HEK293 (cell line): ENCODE data around the gene VEGFA.

ENCODE experiments used
- BCL11A ChIP-seq: fragments of 450-650 bp; formaldehyde crosslinking; IDR thresholded peaks from 2 replicates; pipeline ENCODE4 v1.5.1; 2016; ENCODE audit warnings: low read depth, missing biosample characterization, missing genetic modification characterization
- FEZF1 ChIP-seq: fragments of 450-650 bp; formaldehyde crosslinking; IDR thresholded peaks from 2 replicates; pipeline ENCODE4 v1.5.1; 2016; ENCODE audit warnings: missing biosample characterization, missing genetic modification characterization
- GFI1B ChIP-seq: fragments of 450-650 bp; formaldehyde crosslinking; IDR thresholded peaks from 2 replicates; pipeline ENCODE4 v1.5.1; 2016; ENCODE audit warnings: missing biosample characterization, missing genetic modification characterization
- GLI2 ChIP-seq: fragments of 450-650 bp; formaldehyde crosslinking; IDR thresholded peaks from 2 replicates; pipeline ENCODE4; 2017; ENCODE audit warnings: missing biosample characterization, missing genetic modification characterization, low read depth, borderline replicate concordance
- GLIS2 ChIP-seq: fragments of 450-650 bp; formaldehyde crosslinking; IDR thresholded peaks from 2 replicates; pipeline ENCODE4 v1.5.1; 2016; ENCODE audit warnings: missing biosample characterization, missing genetic modification characterization
- ZBTB26 ChIP-seq: fragments of 450-650 bp; formaldehyde crosslinking; optimal IDR thresholded peaks from 2 replicates; pipeline ENCODE3; 2016; ENCODE audit warnings: missing biosample characterization, mild to moderate bottlenecking, missing genetic modification characterization
- ZBTB44 ChIP-seq: fragments of 450-650 bp; IDR thresholded peaks from 2 replicates; pipeline ENCODE4 v1.5.1; 2018; ENCODE audit warnings: missing biosample characterization, mild to moderate bottlenecking, missing genetic modification characterization
- ZFP3 ChIP-seq: fragments of 450-650 bp; formaldehyde crosslinking; IDR thresholded peaks from 2 replicates; pipeline ENCODE4 v1.5.1; 2016; ENCODE audit warnings: low read depth, missing biosample characterization, missing genetic modification characterization
- ZIC2 ChIP-seq: fragments of 450-650 bp; formaldehyde crosslinking; IDR thresholded peaks from 2 replicates; pipeline ENCODE4 v1.5.1; 2016; ENCODE audit warnings: missing biosample characterization, missing genetic modification characterization
- ZNF10 ChIP-seq: fragments of 450-650 bp; formaldehyde crosslinking; IDR thresholded peaks from 2 replicates; pipeline ENCODE4 v1.5.1; 2017; ENCODE audit warnings: missing biosample characterization, missing genetic modification characterization
- ZNF114 ChIP-seq: fragments of 450-650 bp; formaldehyde crosslinking; IDR thresholded peaks from 2 replicates; pipeline ENCODE4 v1.5.0; 2017; ENCODE audit warnings: missing biosample characterization, missing genetic modification characterization
- ZNF2 ChIP-seq: fragments of 450-650 bp; formaldehyde crosslinking; IDR thresholded peaks from 2 replicates; pipeline ENCODE4 v1.5.1; 2016; ENCODE audit warnings: missing biosample characterization, missing genetic modification characterization
- ZNF221 ChIP-seq: fragments of 450-650 bp; formaldehyde crosslinking; IDR thresholded peaks from 2 replicates; pipeline ENCODE4 v1.5.1; 2017; ENCODE audit warnings: missing biosample characterization, missing genetic modification characterization, borderline replicate concordance
- ZNF239 ChIP-seq: fragments of 450-650 bp; formaldehyde crosslinking; IDR thresholded peaks from 2 replicates; pipeline ENCODE4 v1.5.1; 2016; ENCODE audit warnings: missing biosample characterization, missing genetic modification characterization
- ZNF24 ChIP-seq: fragments of 450-650 bp; formaldehyde crosslinking; IDR thresholded peaks from 2 replicates; pipeline ENCODE4 v1.5.1; 2016; ENCODE audit warnings: missing biosample characterization, missing genetic modification characterization
- ZNF324 ChIP-seq: fragments of 450-650 bp; formaldehyde crosslinking; IDR thresholded peaks from 2 replicates; pipeline ENCODE4 v1.5.1; 2016; ENCODE audit warnings: missing biosample characterization, missing genetic modification characterization
- ZNF335 ChIP-seq: fragments of 450-650 bp; formaldehyde crosslinking; conservative IDR thresholded peaks from 2 replicates; pipeline ENCODE4 v1.5.1; 2016; ENCODE audit warnings: missing biosample characterization, missing genetic modification characterization
- ZNF366 ChIP-seq: fragments of 450-650 bp; formaldehyde crosslinking; conservative IDR thresholded peaks from 2 replicates; pipeline ENCODE4 v1.5.1; 2016; ENCODE audit warnings: missing biosample characterization, missing genetic modification characterization
- ZNF404 ChIP-seq: fragments of 450-650 bp; formaldehyde crosslinking; IDR thresholded peaks from 2 replicates; pipeline ENCODE4 v1.5.1; 2017; ENCODE audit warnings: missing biosample characterization, missing genetic modification characterization
- ZNF416 ChIP-seq: fragments of 450-650 bp; formaldehyde crosslinking; IDR thresholded peaks from 2 replicates; pipeline ENCODE4 v1.5.1; 2016; ENCODE audit warnings: missing biosample characterization, missing genetic modification characterization
- ZNF433 ChIP-seq: fragments of 450-650 bp; formaldehyde crosslinking; IDR thresholded peaks from 2 replicates; pipeline ENCODE4 v1.5.1; 2016; ENCODE audit warnings: missing biosample characterization, missing genetic modification characterization, low read depth
- ZNF548 ChIP-seq: fragments of 450-650 bp; formaldehyde crosslinking; IDR thresholded peaks from 2 replicates; pipeline ENCODE4 v1.5.1; 2016; ENCODE audit warnings: missing biosample characterization, missing genetic modification characterization
- ZNF585B ChIP-seq: fragments of 450-650 bp; formaldehyde crosslinking; IDR thresholded peaks from 2 replicates; pipeline ENCODE4 v1.5.1; 2016; ENCODE audit warnings: missing biosample characterization, missing genetic modification characterization
- ZNF624 ChIP-seq: fragments of 450-650 bp; formaldehyde crosslinking; IDR thresholded peaks from 2 replicates; pipeline ENCODE4 v1.5.1; 2017; ENCODE audit warnings: missing biosample characterization, missing genetic modification characterization
- ZNF776 ChIP-seq: fragments of 450-650 bp; formaldehyde crosslinking; IDR thresholded peaks from 2 replicates; pipeline ENCODE4 v1.5.0; 2017; ENCODE audit warnings: missing biosample characterization, missing genetic modification characterization, borderline replicate concordance
- ZNF837 ChIP-seq: fragments of 450-650 bp; formaldehyde crosslinking; IDR thresholded peaks from 2 replicates; pipeline ENCODE4 v1.5.1; 2016; ENCODE audit warnings: missing biosample characterization, missing genetic modification characterization
- ZXDB ChIP-seq: fragments of 450-650 bp; formaldehyde crosslinking; IDR thresholded peaks from 2 replicates; pipeline ENCODE4 v1.5.1; 2016; ENCODE audit warnings: missing biosample characterization, missing genetic modification characterization
- TF ChIP-seq, protein P1 (sequence below): fragments of 450-650 bp; formaldehyde crosslinking; IDR thresholded peaks from 2 replicates; pipeline ENCODE4 v1.5.1; 2016; ENCODE audit warnings: missing biosample characterization, missing genetic modification characterization
- TF ChIP-seq, protein P2 (sequence below): fragments of 450-650 bp; formaldehyde crosslinking; IDR thresholded peaks from 2 replicates; pipeline ENCODE4 v1.5.1; 2016; ENCODE audit warnings: missing biosample characterization, missing genetic modification characterization
- TF ChIP-seq, protein P3 (sequence below): fragments of 450-650 bp; formaldehyde crosslinking; IDR thresholded peaks from 2 replicates; pipeline ENCODE4 v1.5.1; 2017; ENCODE audit warnings: missing biosample characterization, missing genetic modification characterization
- TF ChIP-seq, protein P4 (sequence below): fragments of 450-650 bp; formaldehyde crosslinking; IDR thresholded peaks from 2 replicates; pipeline ENCODE4 v1.5.1; 2016; ENCODE audit warnings: missing biosample characterization, missing genetic modification characterization, borderline replicate concordance

VEGFA gene

DNA sequence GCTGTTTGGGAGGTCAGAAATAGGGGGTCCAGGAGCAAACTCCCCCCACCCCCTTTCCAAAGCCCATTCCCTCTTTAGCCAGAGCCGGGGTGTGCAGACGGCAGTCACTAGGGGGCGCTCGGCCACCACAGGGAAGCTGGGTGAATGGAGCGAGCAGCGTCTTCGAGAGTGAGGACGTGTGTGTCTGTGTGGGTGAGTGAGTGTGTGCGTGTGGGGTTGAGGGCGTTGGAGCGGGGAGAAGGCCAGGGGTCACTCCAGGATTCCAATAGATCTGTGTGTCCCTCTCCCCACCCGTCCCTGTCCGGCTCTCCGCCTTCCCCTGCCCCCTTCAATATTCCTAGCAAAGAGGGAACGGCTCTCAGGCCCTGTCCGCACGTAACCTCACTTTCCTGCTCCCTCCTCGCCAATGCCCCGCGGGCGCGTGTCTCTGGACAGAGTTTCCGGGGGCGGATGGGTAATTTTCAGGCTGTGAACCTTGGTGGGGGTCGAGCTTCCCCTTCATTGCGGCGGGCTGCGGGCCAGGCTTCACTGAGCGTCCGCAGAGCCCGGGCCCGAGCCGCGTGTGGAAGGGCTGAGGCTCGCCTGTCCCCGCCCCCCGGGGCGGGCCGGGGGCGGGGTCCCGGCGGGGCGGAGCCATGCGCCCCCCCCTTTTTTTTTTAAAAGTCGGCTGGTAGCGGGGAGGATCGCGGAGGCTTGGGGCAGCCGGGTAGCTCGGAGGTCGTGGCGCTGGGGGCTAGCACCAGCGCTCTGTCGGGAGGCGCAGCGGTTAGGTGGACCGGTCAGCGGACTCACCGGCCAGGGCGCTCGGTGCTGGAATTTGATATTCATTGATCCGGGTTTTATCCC lies at the start of gene VEGFA (continued):
- TF ChIP-seq ZNF366 (tag by site-specific recombination) (peak; percentile 80), ZNF776 (tag by site-specific recombination) (no peak), ZXDB (tag by site-specific recombination) (no peak), ZNF24 (tag by site-specific recombination) (peak; percentile 62), GLIS2 (tag by site-specific recombination) (peak; percentile 82), ZNF10 (no peak), ZNF239 (tag by site-specific recombination) (no peak), FEZF1 (tag by site-specific recombination) (no peak), ZNF2 (tag by site-specific recombination) (peak; percentile 73; the same call in 1 of the 2 replicates), ZBTB26 (tag by site-specific recombination) (peak; percentile 66), BCL11A (tag by site-specific recombination) (peak; percentile 93), ZNF416 (no peak), ZBTB44 (tag by site-specific recombination) (0 out of 2 replicates have a peak, but pooled peaks have one; percentile 36), ZNF324 (tag by site-specific recombination) (peak; percentile 55; the same call in 1 of the 2 replicates), ZNF114 (tag by site-specific recombination) (no peak), GLI2 (tag by site-specific recombination) (no peak), ZNF433 (tag by site-specific recombination) (no peak), ZNF837 (tag by site-specific recombination) (no peak), ZNF404 (tag by site-specific recombination) (no peak), ZNF221 (no peak), ZNF624 (tag by site-specific recombination) (no peak), ZFP3 (tag by site-specific recombination) (no peak), ZNF548 (tag by site-specific recombination) (no peak), GFI1B (tag by site-specific recombination) (no peak), ZNF335 (tag by site-specific recombination) (peak; percentile 66), ZIC2 (tag by site-specific recombination) (peak; percentile 70), ZNF585B (tag by site-specific recombination) (no peak)
- TF ChIP-seq, protein P1, sequence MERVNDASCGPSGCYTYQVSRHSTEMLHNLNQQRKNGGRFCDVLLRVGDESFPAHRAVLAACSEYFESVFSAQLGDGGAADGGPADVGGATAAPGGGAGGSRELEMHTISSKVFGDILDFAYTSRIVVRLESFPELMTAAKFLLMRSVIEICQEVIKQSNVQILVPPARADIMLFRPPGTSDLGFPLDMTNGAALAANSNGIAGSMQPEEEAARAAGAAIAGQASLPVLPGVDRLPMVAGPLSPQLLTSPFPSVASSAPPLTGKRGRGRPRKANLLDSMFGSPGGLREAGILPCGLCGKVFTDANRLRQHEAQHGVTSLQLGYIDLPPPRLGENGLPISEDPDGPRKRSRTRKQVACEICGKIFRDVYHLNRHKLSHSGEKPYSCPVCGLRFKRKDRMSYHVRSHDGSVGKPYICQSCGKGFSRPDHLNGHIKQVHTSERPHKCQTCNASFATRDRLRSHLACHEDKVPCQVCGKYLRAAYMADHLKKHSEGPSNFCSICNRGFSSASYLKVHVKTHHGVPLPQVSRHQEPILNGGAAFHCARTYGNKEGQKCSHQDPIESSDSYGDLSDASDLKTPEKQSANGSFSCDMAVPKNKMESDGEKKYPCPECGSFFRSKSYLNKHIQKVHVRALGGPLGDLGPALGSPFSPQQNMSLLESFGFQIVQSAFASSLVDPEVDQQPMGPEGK: peak; percentile 92
- TF ChIP-seq, protein P2, sequence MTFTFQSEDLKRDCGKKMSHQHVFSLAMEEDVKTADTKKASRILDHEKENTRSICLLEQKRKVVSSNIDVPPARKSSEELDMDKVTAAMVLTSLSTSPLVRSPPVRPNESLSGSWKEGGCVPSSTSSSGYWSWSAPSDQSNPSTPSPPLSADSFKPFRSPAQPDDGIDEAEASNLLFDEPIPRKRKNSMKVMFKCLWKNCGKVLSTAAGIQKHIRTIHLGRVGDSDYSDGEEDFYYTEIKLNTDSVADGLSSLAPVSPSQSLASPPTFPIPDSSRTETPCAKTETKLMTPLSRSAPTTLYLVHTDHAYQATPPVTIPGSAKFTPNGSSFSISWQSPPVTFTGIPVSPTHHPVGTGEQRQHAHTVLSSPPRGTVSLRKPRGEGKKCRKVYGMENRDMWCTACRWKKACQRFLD (tag by site-specific recombination): no peak
- TF ChIP-seq, protein P3, sequence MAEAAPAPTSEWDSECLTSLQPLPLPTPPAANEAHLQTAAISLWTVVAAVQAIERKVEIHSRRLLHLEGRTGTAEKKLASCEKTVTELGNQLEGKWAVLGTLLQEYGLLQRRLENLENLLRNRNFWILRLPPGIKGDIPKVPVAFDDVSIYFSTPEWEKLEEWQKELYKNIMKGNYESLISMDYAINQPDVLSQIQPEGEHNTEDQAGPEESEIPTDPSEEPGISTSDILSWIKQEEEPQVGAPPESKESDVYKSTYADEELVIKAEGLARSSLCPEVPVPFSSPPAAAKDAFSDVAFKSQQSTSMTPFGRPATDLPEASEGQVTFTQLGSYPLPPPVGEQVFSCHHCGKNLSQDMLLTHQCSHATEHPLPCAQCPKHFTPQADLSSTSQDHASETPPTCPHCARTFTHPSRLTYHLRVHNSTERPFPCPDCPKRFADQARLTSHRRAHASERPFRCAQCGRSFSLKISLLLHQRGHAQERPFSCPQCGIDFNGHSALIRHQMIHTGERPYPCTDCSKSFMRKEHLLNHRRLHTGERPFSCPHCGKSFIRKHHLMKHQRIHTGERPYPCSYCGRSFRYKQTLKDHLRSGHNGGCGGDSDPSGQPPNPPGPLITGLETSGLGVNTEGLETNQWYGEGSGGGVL (tag by site-specific recombination): peak; percentile 82
- TF ChIP-seq, protein P4, sequence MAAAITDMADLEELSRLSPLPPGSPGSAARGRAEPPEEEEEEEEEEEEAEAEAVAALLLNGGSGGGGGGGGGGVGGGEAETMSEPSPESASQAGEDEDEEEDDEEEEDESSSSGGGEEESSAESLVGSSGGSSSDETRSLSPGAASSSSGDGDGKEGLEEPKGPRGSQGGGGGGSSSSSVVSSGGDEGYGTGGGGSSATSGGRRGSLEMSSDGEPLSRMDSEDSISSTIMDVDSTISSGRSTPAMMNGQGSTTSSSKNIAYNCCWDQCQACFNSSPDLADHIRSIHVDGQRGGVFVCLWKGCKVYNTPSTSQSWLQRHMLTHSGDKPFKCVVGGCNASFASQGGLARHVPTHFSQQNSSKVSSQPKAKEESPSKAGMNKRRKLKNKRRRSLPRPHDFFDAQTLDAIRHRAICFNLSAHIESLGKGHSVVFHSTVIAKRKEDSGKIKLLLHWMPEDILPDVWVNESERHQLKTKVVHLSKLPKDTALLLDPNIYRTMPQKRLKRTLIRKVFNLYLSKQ (tag by site-specific recombination): no peak
